H9 (cell line): Measurements from ENCODE around the gene TEX52. TPM values are rescaled to one million over a fixed set of nuclear protein-coding genes. Genes with fewer than 3 reads are reported as not detected.

Source experiments
- DNase-seq: peaks from one replicate; pipeline ENCODE4 v3.0.0-alpha.2; 2017
- H2AFZ ChIP-seq: one replicate; pipeline ENCODE4 v1.6.1; 2013; ENCODE audit warnings: mild to moderate bottlenecking, low read length, control low read depth, moderate library complexity
- H2AK5ac ChIP-seq: 2 replicates; pipeline ENCODE4 v1.6.1; 2013; ENCODE audit warnings: low read length, control low read depth, mixed read lengths; ENCODE audit not compliant: insufficient read length
- H2BK120ac ChIP-seq: one replicate; pipeline ENCODE4 v1.6.1; 2013; ENCODE audit warnings: low read depth, mild to moderate bottlenecking, low read length, control low read depth, inconsistent platforms; ENCODE audit not compliant: poor library complexity, severe bottlenecking
- H2BK12ac ChIP-seq: 2 replicates; pipeline ENCODE4 v1.6.1; 2013; ENCODE audit warnings: low read length, control low read depth, mixed read lengths, low read depth; ENCODE audit not compliant: insufficient read length
- H2BK15ac ChIP-seq: 2 replicates; pipeline ENCODE4 v1.6.1; 2013; ENCODE audit warnings: low read depth, low read length, control low read depth
- H2BK20ac ChIP-seq: one replicate; pipeline ENCODE4 v1.6.1; 2013; ENCODE audit warnings: low read depth, mild to moderate bottlenecking, low read length, control low read depth, inconsistent platforms; ENCODE audit not compliant: poor library complexity, severe bottlenecking
- H2BK5ac ChIP-seq: 2 replicates; pipeline ENCODE4 v1.6.1; 2013; ENCODE audit warnings: low read length, control low read depth, mixed read lengths; ENCODE audit not compliant: insufficient read length
- H3K14ac ChIP-seq: 2 replicates; pipeline ENCODE4 v1.6.1; 2013; ENCODE audit warnings: low read length, control low read depth; ENCODE audit not compliant: insufficient read depth
- H3K18ac ChIP-seq: 2 replicates; pipeline ENCODE4 v1.6.1; 2013; ENCODE audit warnings: low read depth, mild to moderate bottlenecking, mixed read lengths, low read length, control low read depth; ENCODE audit not compliant: insufficient read length
- H3K23ac ChIP-seq: 2 replicates; pipeline ENCODE4 v1.6.1; 2013; ENCODE audit warnings: low read length, control low read depth, mixed read lengths, low read depth; ENCODE audit not compliant: insufficient read length
- H3K23me2 ChIP-seq: 2 replicates; pipeline ENCODE4 v1.6.1; 2013; ENCODE audit warnings: low read depth, mild to moderate bottlenecking, mixed read lengths, low read length, control low read depth; ENCODE audit not compliant: insufficient read length, poor library complexity, severe bottlenecking
- H3K27ac ChIP-seq: 2 replicates; pipeline ENCODE4 v1.5.1; 2013; ENCODE audit warnings: low read length, control low read depth, mixed read lengths, low read depth; ENCODE audit not compliant: insufficient read length
- H3K27me3 ChIP-seq: 2 replicates; pipeline ENCODE4 v1.6.1; 2013; ENCODE audit warnings: low read length, control low read depth, inconsistent platforms; ENCODE audit not compliant: insufficient read depth
- H3K4ac ChIP-seq: 2 replicates; pipeline ENCODE4 v1.6.1; 2013; ENCODE audit warnings: low read depth, mild to moderate bottlenecking, control low read depth, inconsistent platforms, low read length, moderate library complexity
- H3K4me1 ChIP-seq: 2 replicates; pipeline ENCODE4 v1.6.1; 2013; ENCODE audit warnings: low read length, control low read depth, inconsistent platforms; ENCODE audit not compliant: insufficient read depth
- H3K4me2 ChIP-seq: 2 replicates; pipeline ENCODE4 v1.6.1; 2013; ENCODE audit warnings: low read length, control low read depth, mixed read lengths; ENCODE audit not compliant: insufficient read length, insufficient read depth
- H3K56ac ChIP-seq: 2 replicates; pipeline ENCODE4 v1.6.1; 2013; ENCODE audit warnings: low read depth, mild to moderate bottlenecking, mixed read lengths, low read length, control low read depth; ENCODE audit not compliant: insufficient read length
- H3K79me1 ChIP-seq: 2 replicates; pipeline ENCODE4 v1.6.1; 2013; ENCODE audit warnings: low read depth, mild to moderate bottlenecking, moderate library complexity, low read length, control low read depth, inconsistent platforms; ENCODE audit not compliant: insufficient read depth, poor library complexity, severe bottlenecking
- H3K79me2 ChIP-seq: 2 replicates; pipeline ENCODE4 v1.6.1; 2013; ENCODE audit warnings: low read length, control low read depth, inconsistent platforms; ENCODE audit not compliant: insufficient read depth
- H3K9ac ChIP-seq: 2 replicates; pipeline ENCODE4 v1.6.1; 2013; ENCODE audit warnings: low read length, control low read depth, mixed read lengths; ENCODE audit not compliant: insufficient read length; ENCODE audit errors: extremely low read depth
- H3K9me3 ChIP-seq: one replicate; pipeline ENCODE4 v1.6.1; 2013; ENCODE audit warnings: low read depth, low read length, inconsistent platforms; ENCODE audit not compliant: control insufficient read depth
- H3T11ph ChIP-seq: one replicate; pipeline ENCODE4 v1.6.1; 2013; ENCODE audit warnings: mild to moderate bottlenecking, low read length, control low read depth, inconsistent platforms
- H4K20me1 ChIP-seq: one replicate; pipeline ENCODE4 v1.6.1; 2013; ENCODE audit not compliant: control insufficient read depth, insufficient read length, insufficient read depth
- H4K5ac ChIP-seq: 2 replicates; pipeline ENCODE4 v1.6.1; 2013; ENCODE audit warnings: low read depth, mild to moderate bottlenecking, mixed read lengths, low read length, control low read depth; ENCODE audit not compliant: insufficient read length
- H4K8ac ChIP-seq: replicated peaks from 2 replicates; pipeline ENCODE4 v1.6.1; 2013; ENCODE audit warnings: low read length, control low read depth, mixed read lengths, low read depth; ENCODE audit not compliant: insufficient read length
- H4K91ac ChIP-seq: 2 replicates; pipeline ENCODE4 v1.6.1; 2013; ENCODE audit warnings: low read depth, mild to moderate bottlenecking, moderate library complexity, mixed read lengths, low read length, control low read depth; ENCODE audit not compliant: insufficient read length
- H3K27ac Mint-ChIP-seq, 3 experiments: 2 replicates in 2 of 3; 3 replicates in 1 of 3; pipeline ENCODE4 v1.8.0; 2020 to 2021; ENCODE audit warnings: mixed read lengths in 3 of 3, mild to moderate bottlenecking in 1 of 3, moderate library complexity in 1 of 3
- H3K27me3 Mint-ChIP-seq: 2 replicates; pipeline ENCODE4 v1.8.0; 2021; ENCODE audit warnings: low read depth, mild to moderate bottlenecking, moderate library complexity, mixed read lengths
- H3K36me3 Mint-ChIP-seq, 3 experiments: 2 replicates in 2 of 3; 3 replicates in 1 of 3; pipeline ENCODE4 v1.8.0; 2020 to 2021; ENCODE audit warnings: low read depth in 3 of 3, mixed read lengths in 3 of 3; ENCODE audit not compliant: insufficient read depth in 1 of 3
- H3K4me1 Mint-ChIP-seq, 2 experiments: 2 replicates each; pipeline ENCODE4 v1.8.0; 2020; ENCODE audit warnings: mixed read lengths in 2 of 2
- H3K4me3 Mint-ChIP-seq, 2 experiments: 2 replicates in 1 of 2; 3 replicates in 1 of 2; pipeline ENCODE4 v1.8.0; 2020 to 2021; ENCODE audit warnings: mild to moderate bottlenecking in 2 of 2, mixed read lengths in 2 of 2, moderate library complexity in 1 of 2
- H3K9me3 Mint-ChIP-seq, 2 experiments: 2 replicates in 1 of 2; 3 replicates in 1 of 2; pipeline ENCODE4 v1.8.0; 2020; ENCODE audit warnings: mild to moderate bottlenecking in 2 of 2, mixed read lengths in 2 of 2, moderate library complexity in 1 of 2
- CTCF ChIP-seq: fragments of 200-600 bp; sonication (generic); conservative IDR thresholded peaks from 3 replicates; pipeline ENCODE4 v1.8.0; 2021; ENCODE audit warnings: antibody characterized with exemption, mild to moderate bottlenecking
- WGBS: extraction: QIAGEN DNeasy Blood & Tissue Kit; methylation state at CpG from one replicate; pipeline ENCODE4 v1.1.7; 2013; ENCODE audit warnings: missing lambda C conversion rate, low lambda C conversion rate, mixed read lengths; ENCODE audit not compliant: insufficient read length; ENCODE audit errors: extremely low coverage; 5-methylcytosine and 5-hydroxymethylcytosine counted together
- total RNA-seq: library from RNA; stranded (reverse); gene quantifications from 2 replicates; pipeline ENCODE4 v1.2.1, GENCODE V29; 2021

Gene TEX52
- total RNA-seq, 1 experiment from 2014 or later: 0.20 TPM

GRCh38 chr12:2826036-2826435 is 30.8 kb downstream of the TEX52 start:
- Mint-ChIP-seq H3K27ac (peak overlapping the region in 1 of 3 experiments; percentile 98; a peak in 2 of 7 replicates), H3K4me3 (no peak overlapping the region), H3K9me3 (no peaks in the 10 kb centered on the region), H3K27me3 (no peaks in the 10 kb centered on the region), H3K4me1 (peaks cover 37 to 38% of the 10 kb centered on the region in 2 experiments), H3K36me3 (peaks cover 32 to 83% (median 66%) of the 10 kb centered on the region in 3 experiments)
- Histone ChIP-seq H2BK20ac (no peak overlapping the region), H2AK5ac (no peak overlapping the region), H3K9ac (no peak overlapping the region), H2BK5ac (no peak overlapping the region), H3K9me3 (no peaks in the 10 kb centered on the region), H2BK15ac (no peak overlapping the region), H3K56ac (no peak overlapping the region), H2BK12ac (no peak overlapping the region), H3K27ac (no peak overlapping the region), H3K14ac (no peak overlapping the region), H2BK120ac (no peak overlapping the region), H3K18ac (no peak overlapping the region), H3K23me2 (no peaks in the 10 kb centered on the region), H4K91ac (no peak overlapping the region), H3K79me1 (no peaks in the 10 kb centered on the region), H4K20me1 (no peaks in the 10 kb centered on the region), H4K5ac (no peak overlapping the region), H4K8ac (no peak overlapping the region), H3K79me2 (no peaks in the 10 kb centered on the region), H3K23ac (no peak overlapping the region), H3K27me3 (no peaks in the 10 kb centered on the region), H3T11ph (no peak overlapping the region), H3K4me1 (peaks cover 3% of the 10 kb centered on the region; the same call in 1 of the 2 replicates), H2AFZ (no peak overlapping the region), H3K4me2 (no peak overlapping the region), H3K4ac (no peak overlapping the region)
- no CpG with 5 or more reads among the region's 3 CpGs for whole genome bisulfite sequencing
- TF ChIP-seq CTCF: no peak
- no peak for DNase-seq
